Suppressor macrophage treated with lipopolysaccharide for 4 hours (primary cell): ENCODE measurements around the gene CCDC110.
"Not testable (repeated sequence)": the region's sequence is repeated elsewhere in the genome, so short reads cannot be mapped to it uniquely, and the experiment has no call there.

ENCODE experiments used
- DNase-seq: peaks from one replicate; pipeline ENCODE4 v3.0.0-alpha.2; 2020

The CCDC110 gene

DNA sequence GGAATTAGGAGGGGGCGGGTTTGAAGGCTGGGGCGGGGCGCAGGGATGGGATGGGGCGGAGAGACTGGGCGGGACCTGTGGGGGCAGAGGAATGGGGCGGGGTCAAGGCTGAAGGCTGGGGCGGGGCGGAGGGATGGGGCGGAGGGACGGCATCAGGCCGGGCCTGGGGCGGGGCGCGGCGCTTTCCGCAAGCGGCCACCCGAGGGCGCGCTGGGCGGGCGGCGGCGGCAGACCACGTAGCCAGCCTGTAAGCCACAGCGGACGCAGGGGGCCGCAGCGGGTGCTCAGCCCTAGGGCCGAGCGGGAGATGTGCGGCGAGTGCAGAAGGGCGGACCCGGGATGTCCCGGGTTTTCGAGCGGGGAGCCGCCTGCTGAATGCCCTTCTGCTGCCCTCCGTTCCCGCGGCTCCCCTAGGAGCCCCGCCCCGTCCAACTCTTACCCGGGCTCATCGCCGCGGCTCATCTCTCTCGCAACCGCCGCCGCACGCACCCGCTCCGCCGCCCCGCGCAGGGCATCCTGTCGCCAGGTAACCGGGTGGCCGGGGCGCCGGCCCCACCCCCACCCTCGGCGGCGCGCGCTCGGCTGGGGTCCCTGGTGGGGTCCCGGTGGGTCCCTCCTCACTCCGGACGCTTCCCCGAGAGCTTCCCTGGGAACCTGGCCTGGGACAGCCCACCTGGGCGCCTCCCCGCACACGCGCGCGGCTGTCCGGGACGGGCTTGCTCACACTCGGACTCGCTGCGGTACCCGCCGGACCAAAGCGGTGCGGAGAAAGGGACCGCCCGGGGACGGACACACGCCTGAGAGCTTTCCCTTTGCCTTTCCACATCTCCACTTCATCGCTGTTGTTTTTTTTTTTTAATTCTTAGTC, at the start of gene CCDC110:
TSS of gene CCDC110 (minus strand) at position 499 of the 868 bp plus-strand sequence. CDS start at position 449, 50 bp downstream.
- peak; percentile 94 for DNase-seq

DNA sequence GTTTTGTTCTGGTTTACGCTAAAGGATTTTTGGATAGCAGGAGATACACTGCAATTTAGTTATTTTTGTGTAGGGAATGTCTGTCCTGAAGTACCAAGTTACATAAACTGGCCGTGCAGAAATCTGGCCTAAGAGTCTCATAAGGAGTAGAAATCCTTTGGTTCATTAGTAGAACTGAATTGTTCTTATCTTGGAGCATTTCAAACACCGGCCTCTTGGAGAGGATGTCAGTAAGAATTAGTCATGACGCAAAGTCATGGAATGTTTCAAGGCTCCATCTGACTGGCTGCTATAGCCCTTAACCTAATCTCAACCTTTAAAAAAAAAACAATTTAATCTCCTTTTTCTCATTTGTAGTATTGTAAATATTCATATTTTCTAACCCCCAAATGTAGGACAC, 48.6 kb upstream of the CCDC110 start:
- no peak for DNase-seq

DNA sequence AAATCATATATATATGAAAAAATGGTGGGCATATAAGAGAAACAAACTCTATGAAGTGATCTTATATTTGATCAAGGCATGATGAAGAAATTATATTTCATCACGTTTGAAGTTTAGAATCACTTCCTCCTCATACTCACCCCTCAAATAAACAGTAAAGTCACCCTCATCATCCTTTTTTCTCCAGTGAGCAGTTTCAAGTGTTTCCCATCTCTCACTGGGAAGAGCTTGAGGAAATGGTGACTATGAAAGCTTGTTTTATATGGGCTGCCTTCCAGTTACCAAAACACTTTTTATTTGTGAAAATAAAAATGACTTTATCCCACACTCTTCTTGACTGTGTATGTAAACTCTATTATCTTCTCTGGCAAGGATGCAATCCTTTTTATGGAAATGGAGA, 47.0 kb upstream of the CCDC110 start:
- no peak for DNase-seq

DNA sequence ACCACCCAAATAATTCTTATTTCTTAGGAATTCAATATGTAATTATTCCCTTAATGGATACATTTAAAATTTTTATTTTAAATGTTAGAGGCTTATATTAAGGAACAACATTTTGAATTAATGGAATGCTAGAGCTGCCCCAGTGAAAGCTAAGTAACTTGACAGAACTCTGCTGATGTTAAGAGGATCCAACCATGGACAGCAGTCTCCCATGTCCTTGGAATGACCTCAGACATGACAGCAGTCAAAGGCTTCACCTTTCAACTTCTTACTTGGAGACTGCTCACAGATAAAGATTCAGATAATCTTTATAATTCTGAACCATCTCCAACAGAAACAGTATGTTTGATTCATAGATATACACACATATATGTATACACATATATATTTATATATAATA, 46.5 kb upstream of the CCDC110 start:
- no peak for DNase-seq

DNA sequence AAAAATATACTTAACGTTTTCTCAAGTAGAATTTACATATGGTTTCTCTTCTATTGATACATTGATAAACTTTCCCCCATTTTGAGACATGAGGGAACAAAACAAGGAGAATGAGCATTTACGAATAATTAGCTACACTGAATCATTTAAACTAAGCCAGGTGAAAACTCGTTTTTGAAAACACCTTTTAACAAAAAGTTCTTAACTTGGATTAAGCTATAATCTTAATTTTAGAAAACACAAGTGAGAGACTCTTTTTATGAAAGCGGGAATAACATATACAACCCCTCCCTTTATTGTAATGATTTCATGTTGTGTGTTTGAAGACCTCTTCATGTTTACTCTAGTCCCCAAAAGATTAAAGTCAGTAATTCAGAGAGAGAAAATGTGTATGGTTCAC, 43.7 kb upstream of the CCDC110 start:
- DNase-seq: no peak

DNA sequence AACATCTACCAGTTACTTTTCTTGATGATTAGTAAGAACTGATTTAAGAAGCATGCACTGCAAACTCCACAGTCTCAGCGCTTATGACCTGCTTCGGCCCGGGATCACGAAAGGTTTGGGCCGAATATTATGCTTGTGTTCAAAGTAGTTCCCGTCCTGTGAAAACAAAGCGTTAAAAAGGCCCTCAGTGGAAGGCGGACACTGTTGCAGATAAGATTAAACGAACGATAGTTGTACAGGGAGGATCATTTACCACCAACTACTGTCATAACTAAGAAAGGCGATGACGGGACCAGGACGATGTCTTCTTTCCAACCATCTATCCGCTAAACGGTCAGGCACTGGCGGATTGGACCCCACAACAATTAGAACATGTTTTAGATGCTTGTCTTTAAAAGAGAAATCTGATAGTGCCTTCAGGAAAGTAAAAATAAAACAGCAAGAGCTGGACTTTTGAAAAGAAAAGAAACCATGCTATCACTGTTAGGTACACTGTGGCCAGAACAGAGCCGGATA, 42.7 kb upstream of the CCDC110 start:
- DNase-seq: no peak

DNA sequence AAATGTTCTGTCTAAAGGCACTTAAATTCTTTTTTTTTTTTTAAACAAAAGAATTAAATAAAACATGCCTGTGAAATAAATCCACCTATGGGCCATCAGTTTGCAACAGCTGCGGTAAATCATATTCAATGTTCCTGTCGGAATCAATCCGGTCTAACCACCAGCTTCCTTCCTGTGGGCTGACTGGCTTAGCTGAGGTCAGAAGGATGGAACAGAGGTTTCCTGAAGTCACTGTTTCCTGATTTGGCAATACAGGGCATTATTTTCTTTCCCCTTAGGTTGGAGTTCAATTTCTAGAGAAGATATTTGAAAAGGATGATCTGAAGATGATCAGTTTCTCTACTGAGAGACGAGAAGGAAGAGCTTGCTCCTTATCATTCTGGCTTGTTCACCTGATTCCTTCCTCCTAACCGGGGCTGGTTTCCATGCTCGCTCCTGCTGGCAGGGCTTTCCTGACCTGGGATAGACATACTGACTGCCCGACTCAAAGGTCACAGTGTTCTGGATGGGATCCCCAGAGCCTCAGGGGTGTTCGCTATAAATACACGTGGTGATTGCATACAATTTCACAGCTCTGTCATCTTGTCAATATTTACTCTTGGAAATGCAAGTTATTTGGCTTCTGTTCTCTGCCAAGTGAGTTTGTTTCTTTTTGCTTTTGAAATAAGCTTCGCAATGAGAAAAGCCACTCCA, 42.1 kb upstream of the CCDC110 start:
- peak; percentile 29 for DNase-seq

DNA sequence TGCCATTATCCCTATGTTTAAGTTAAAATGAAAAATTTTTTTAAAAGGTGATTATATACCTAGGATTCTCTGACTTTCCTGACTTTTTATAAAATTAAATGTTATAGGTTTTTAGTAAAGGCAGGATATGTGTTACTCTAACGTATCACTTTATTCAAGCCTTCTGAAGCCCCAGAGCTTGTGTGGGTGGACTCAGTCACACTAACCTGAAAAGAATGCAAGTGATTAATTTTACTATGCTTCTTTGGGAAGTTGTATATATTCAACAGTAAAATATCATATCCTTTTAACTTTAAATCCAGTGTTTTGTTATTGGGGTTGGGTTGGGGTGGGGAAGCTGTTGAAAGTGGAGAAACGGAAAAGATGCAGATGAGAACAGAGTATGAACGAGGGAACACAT, 41.0 kb upstream of the CCDC110 start:
- DNase-seq: no peak

DNA sequence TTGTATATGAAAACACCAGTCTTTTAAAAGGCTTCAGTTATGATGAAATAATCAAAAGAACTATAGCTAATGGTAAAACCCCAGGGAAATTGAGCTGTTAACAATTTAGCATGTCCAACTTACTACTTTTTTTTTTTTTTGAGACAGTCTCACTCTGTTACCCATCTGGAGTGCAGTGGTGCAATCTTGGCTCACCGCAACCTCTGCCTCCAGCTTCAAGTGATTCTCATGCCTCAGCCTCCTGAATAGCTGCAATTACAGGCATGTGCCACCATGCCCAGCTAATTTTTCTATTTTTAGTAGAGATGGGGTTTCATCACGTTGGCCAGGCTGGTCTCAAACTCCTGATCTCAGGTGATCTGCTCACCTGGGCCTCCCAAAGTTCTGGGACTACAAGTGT, 39.7 kb upstream of the CCDC110 start:
- DNase-seq: not testable (repeated sequence)

DNA sequence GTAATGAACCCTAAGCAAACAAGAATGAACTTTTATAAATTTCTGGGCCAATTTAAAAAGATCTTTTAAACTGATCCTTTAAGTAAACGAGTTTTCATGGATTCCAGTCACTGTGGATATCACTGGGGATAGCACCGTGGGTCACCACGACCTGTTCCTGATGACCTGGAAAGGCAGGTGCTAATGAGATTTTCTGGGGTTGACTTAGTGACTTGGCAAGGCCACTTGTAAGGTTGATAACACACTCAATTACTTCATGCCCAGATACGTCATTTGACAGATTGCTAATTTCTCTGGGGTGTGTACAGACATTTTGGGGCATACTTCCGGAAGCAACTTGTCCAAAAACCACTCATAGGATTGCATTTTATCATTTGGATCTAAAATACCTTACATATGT, 39.3 kb upstream of the CCDC110 start:
- no peak for DNase-seq

DNA sequence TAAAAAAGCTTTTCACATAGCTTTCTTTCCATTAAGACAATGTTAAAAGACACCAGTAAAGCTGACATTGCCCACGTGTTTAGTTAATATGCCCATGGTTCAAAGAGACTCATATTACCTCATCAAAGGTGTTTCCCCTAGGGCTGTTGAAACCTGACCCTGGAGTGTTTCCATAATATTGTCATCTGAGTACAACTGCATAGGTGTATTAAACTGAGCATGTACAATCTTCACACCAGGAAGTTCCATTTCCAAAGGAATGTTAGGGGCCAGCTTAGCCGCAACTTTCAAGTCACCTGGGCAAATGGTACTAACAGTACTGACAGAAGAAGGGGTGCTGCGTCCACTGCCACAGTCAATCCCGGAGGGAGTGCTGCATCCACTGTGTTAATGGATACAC, 36.6 kb upstream of the CCDC110 start:
- DNase-seq: no peak

DNA sequence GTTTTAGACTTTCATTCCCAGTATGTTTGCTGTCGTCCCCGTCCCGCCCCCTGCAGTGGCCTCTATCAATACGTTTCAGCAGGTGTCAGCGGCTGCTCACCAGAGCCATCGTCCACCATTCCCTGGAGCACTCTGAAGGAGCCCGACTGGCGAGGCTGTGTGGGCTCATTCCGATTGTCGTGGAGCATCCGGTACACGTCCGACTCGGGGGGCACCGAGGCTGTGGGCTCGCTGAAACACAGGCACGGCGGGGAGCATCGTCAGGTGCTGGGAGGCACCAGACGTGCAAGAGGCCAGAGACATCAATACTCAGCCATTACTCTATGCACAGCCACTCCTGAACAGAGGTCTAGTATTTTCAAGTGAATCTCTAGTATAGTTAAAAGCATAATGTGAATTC, 34.9 kb upstream of the CCDC110 start:
- DNase-seq: no peak

DNA sequence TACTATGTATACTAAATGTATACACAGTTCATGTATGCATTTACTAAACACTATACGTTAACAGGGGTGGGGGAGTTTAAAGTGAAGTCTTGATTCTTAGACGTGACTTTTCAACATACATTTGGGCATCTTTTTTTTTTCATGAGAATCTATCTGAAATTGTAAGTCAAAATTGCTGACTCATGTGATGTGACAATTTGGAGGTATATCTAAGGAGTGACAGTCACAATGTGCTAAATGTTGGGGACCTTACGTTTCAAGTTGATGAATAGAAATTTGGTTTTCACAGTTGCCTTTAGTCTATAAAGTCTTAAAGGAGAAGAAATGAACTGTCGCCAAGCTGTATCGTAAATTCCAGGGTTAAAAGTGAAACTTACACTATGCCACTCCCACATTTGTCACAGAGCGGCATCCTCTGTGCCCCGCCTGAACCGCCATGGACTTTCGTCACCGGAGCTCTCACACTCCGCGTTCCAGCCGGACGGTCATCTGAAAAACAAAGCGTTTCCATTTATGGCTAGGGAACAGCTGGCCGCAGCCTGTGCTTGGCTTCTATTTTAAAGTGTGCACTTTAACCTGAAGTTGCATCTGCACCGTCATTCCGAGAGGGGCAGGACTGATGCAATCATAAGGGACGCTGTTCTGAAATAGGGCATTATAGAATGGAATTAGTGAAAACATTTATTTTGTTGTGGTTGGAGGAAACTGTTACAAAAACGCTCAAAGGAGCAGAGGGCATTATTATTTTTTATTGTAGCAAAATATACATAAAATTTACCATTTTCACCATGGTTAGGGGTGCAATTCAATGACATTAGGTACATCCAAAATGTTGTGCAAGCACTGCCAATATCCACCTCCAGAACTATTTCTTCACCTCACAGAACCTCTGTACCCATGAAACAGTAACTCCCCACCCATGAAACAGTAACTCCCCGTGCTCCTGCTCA, 32.8 kb upstream of the CCDC110 start:
- DNase-seq: no peak

DNA sequence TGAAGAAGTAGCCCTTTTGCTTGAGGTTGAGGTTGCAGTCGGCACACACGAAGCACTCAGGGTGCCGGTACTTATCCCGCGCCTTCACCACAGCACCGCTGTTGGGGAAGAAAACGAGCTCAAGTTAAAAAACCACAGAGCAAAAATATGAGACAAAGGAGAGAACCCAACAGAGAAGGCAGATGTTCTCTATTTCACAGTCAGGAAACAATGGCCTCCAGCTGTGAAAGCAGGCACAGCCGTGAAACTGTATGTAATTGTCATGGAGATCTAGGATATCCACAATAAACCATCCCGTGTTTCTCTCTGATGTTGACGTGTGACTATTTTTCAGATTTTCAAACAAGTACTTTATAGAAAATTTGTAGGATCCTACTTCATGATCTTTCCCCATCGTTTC, 30.9 kb upstream of the CCDC110 start:
- no peak for DNase-seq

DNA sequence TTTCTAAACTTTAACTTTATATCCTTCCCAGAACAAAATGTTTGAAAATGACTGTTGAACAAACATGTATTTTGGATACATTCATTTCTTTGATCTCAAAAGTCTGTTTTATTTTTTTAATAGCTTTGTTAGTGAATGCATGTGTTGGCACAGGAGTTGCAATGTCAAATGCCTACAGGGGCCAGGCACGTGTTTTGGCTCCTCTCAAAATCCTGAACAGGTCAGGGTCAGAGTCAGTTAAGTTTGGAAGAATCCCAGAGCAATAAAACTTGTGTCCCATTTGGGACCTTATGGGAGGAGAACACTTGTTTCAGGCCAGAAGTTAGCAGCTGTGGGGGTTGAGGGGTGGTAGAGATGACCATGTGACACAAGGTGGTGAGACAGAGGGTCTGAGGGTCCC, 29.0 kb upstream of the CCDC110 start:
- no peak for DNase-seq

DNA sequence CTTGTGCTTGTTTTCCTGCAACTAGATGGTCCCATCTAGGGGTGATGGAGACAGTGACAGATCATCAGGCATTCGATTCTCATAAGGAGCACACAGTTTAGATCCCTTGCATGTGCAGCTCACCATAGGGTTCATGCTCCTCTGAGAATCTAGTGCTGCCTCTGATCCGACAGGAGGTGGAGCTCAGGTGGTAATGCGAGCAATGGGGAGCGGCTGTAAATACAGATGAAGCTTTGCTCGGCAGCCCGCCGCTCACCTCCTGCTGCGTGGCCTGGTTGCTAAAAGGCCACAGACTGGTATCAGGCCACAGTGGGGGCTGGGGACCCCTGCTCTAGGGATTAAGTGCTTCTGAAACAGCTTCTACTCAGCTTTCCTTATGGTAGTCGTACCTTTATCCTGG, 28.5 kb upstream of the CCDC110 start:
- no peak for DNase-seq

DNA sequence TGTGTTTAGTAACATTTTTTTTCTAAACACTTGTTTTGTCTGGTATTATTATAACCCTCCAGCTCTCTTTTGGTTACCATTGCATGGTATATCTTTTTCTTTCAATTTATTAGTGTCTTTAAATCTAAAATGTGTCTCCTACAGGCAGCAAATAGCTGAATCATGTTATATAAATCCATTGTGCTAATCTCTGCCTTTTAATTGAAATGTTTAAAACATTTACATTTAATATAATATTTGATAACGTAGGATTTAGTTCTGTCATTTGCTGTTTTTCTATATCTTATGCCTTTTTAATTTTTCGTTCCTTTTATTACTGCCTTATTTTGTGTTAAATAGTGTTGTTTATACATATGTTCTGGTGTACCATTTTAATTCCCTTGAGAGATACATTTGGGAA, 17.1 kb upstream of the CCDC110 start:
- no peak for DNase-seq

DNA sequence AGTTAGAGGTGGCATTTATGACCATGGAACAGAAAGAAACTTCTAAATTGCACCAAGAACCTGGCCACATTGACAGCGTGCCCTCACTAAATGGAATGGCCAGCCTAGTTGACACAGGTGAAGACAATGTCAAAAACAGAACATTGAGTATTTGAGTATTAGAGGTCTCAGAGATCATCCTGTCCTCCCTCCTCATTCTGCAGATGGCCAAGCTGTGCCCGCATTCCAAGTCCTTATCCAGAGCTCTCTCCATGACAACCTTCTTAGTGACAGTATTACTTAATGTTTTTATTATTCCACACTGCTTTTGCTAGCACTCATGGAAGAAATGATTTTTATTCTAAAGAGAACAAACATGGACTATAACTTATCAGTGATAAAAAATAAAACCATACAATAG, 9.9 kb upstream of the CCDC110 start:
- no peak for DNase-seq

DNA sequence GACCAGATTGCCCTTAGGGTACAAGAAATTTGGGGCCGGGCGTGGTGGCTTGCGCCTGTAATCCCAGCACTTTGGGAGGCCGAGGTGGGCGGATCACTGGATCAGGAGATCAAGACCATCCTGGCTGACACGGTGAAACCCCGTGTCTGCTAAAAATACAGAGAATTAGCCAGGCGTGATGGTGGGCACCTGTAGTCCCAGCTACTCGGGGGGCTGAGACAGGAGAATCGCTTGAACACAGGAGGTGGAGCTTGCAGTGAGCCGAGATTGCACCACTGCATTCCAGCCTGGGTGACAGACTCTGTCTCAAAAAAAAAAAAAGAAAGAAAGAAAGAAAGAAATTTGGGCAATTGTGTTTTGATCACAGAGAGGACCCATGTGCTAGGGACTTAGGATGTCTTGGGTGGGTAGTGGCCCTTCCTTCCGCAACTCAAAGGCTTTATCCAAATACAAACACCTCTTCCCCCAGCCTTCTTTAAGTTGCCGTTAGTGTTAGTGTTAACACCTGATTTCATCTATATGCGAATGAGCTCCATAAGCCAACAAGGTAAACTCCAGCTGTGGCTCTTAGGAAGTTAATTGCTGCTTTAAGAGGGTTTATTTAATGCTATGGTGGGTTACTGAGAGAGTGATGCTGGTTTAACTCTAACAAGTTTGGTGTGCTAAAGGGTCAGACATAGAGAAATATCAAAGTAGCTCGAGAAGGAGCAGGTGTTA, 8.6 kb upstream of the CCDC110 start:
- no peak for DNase-seq

DNA sequence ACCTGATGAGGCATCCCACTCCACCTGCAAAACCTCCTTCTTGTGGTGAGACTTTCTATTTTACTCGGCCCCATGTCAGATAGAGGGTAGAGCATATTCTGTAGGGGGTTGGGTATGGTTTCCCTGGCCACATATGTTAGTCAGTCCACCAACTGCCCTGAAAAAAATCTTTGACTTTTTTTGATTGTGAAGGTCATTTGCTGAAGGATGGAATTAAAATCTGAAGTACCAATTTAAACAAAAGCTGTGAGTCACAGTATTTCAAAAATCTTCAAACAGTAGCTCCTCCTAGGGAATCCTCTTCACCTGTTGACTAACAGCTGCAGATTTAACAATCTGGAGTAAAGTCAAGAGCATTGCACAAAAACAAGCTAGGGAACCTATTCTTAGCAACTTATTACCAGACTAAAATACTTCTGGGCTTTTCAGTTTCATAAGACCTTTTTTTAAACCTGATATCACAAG, 8.0 kb upstream of the CCDC110 start:
- DNase-seq: no peak

DNA sequence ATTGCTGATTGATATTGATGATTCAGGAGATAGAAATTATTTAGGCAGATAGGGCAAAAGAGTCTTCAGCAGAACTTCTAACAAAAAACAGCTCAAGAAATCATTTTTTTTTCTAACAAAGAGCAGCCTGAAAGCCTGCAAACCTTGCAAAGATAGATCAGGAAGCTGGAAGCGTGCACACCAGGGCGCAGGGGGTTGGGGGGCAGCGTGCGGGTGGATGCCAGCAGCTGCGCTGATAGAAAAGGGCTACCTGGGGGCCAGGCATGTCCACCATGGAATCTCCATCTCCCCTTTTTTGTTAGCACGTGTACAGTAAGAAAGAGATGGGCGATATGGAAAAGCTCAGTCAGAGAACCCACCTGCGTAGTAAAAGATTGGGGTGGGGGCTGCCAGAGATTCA, 1.7 kb upstream of the CCDC110 start:
- DNase-seq: no peak

DNA sequence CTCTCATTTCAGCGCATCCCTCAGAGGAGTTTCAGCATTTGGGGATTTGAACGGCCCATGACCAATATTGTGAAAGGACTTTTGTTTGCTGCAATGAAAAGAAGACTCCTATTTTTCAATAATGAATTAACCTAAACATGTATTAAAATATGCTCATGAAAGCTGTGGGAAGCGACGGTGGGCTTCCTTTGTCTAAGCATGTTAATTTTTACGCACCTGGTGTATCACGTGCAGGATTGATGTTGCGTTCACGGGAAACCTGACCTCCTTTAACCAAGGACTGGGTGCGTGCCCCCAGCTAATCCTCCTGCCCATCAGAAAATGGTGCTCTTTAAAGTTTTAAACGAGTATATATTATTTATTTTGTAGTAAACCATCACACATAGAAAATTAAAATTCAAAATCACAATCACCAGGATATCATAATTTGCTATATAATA, 590 bp upstream of the CCDC110 start:
- DNase-seq: no peak
